Hepatocyte (in vitro differentiated cells): ENCODE results near the gene GALR2. TPM values are rescaled to one million over a fixed set of nuclear protein-coding genes. Genes with fewer than 3 reads are reported as not detected.

Experiments used
- DNase-seq: peaks from one replicate; pipeline ENCODE4 v3.0.0-alpha.2; 2016; ENCODE audit warnings: low spot score
- H2AFZ ChIP-seq: fragments of 200-600 bp; sonication (generic); 2 replicates; pipeline ENCODE4 v1.6.0; 2016; ENCODE audit warnings: antibody characterized with exemption, mild to moderate bottlenecking
- H3K27ac ChIP-seq: fragments of 200-600 bp; sonication (generic); 2 replicates; pipeline ENCODE4 v1.5.1; 2016; ENCODE audit warnings: mild to moderate bottlenecking
- H3K27me3 ChIP-seq: fragments of 200-600 bp; sonication (generic); 2 replicates; pipeline ENCODE4 v1.6.1; 2016
- H3K36me3 ChIP-seq: fragments of 200-600 bp; sonication (generic); replicated peaks from 2 replicates; pipeline ENCODE4 v1.5.1; 2016; ENCODE audit warnings: low read depth; ENCODE audit not compliant: insufficient read depth
- H3K4me1 ChIP-seq: fragments of 200-600 bp; sonication (generic); 2 replicates; pipeline ENCODE4 v1.5.1; 2016; ENCODE audit warnings: mild to moderate bottlenecking, moderate library complexity; ENCODE audit not compliant: insufficient read depth
- H3K4me2 ChIP-seq: fragments of 200-600 bp; sonication (generic); 2 replicates; pipeline ENCODE4 v1.6.0; 2016
- H3K4me3 ChIP-seq: fragments of 200-600 bp; sonication (generic); 2 replicates; pipeline ENCODE4 v1.5.1; 2016; ENCODE audit warnings: mild to moderate bottlenecking
- H3K79me2 ChIP-seq: fragments of 200-600 bp; sonication (generic); 2 replicates; pipeline ENCODE4 v1.6.0; 2017; ENCODE audit warnings: mild to moderate bottlenecking
- H3K9me2 ChIP-seq: fragments of 200-600 bp; sonication (generic); replicated peaks from 2 replicates; pipeline ENCODE4 v1.6.0; 2017; ENCODE audit warnings: mild to moderate bottlenecking; ENCODE audit not compliant: insufficient read depth
- H3K9me3 ChIP-seq: fragments of 200-600 bp; sonication (generic); 2 replicates; pipeline ENCODE4 v1.5.1; 2016; ENCODE audit warnings: low read depth, mild to moderate bottlenecking
- H4K20me1 ChIP-seq: fragments of 200-600 bp; sonication (generic); 2 replicates; pipeline ENCODE4 v1.6.0; 2016; ENCODE audit warnings: mild to moderate bottlenecking; ENCODE audit not compliant: insufficient read depth, poor library complexity, severe bottlenecking
- EZH2 ChIP-seq: fragments of 200-600 bp; sonication (generic); IDR thresholded peaks from 2 replicates; pipeline ENCODE4 v1.6.1; 2016; ENCODE audit warnings: antibody characterized with exemption, mild to moderate bottlenecking, borderline replicate concordance
- EZH2phosphoT487 ChIP-seq: fragments of 200-600 bp; sonication (generic); IDR thresholded peaks from one replicate; pipeline ENCODE4 v1.6.1; 2018; ENCODE audit warnings: antibody characterized with exemption, mild to moderate bottlenecking, low read depth, moderate library complexity; ENCODE audit not compliant: unreplicated experiment, severe bottlenecking
- WGBS: methylation state at CpG from one replicate; pipeline ENCODE4 v1.1.6; 2016; ENCODE audit warnings: low lambda C conversion rate; ENCODE audit errors: missing lambda C conversion rate; 5-methylcytosine and 5-hydroxymethylcytosine counted together
- polyA plus RNA-seq: library from polyadenylated mRNA; unstranded; fragments of >200 nt; fragmentation: Nextera tagmentation; extraction: Ambion mirVana; gene quantifications from 2 replicates; pipeline ENCODE4 v1.2.1, GENCODE V29; 2016
- total RNA-seq: library from RNA; depleted of rRNA; stranded (reverse); fragments of >200 nt; gene quantifications from 2 replicates; pipeline ENCODE4 v1.2.3, GENCODE V29; 2014
- TF ChIP-seq, protein P1 (sequence below): fragments of 200-600 bp; sonication (generic); IDR thresholded peaks from 2 replicates; pipeline ENCODE4 v1.5.1; 2016; ENCODE audit warnings: antibody characterized with exemption, mild to moderate bottlenecking; ENCODE audit not compliant: poor library complexity

The GALR2 gene
- total and polyA plus RNA-seq, 2 experiments from 2014 or later, result 0.24 TPM; not detected in 1

DNA sequence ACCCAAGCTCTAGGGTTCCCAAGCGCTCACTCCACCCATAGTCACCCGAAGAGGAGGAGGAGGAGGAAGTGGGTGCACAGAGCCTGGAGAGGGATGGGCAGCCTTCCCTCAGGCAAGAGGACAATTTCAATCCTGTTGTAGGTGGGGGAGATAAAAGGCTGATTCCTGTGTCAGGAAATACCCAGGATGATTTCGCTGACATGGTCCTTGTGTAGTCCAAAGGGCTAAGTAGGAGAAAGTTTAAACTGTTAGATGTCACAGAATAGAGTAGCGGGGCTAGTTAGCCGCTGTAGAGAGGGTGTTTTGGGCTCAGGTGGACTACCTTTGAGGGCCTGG lies 30.3 kb downstream of the GALR2 start:
- no peaks in the 10 kb centered on the region for H3K9me2 ChIP-seq
- no peak overlapping the region for H3K4me3 ChIP-seq
- TF ChIP-seq, protein P1, sequence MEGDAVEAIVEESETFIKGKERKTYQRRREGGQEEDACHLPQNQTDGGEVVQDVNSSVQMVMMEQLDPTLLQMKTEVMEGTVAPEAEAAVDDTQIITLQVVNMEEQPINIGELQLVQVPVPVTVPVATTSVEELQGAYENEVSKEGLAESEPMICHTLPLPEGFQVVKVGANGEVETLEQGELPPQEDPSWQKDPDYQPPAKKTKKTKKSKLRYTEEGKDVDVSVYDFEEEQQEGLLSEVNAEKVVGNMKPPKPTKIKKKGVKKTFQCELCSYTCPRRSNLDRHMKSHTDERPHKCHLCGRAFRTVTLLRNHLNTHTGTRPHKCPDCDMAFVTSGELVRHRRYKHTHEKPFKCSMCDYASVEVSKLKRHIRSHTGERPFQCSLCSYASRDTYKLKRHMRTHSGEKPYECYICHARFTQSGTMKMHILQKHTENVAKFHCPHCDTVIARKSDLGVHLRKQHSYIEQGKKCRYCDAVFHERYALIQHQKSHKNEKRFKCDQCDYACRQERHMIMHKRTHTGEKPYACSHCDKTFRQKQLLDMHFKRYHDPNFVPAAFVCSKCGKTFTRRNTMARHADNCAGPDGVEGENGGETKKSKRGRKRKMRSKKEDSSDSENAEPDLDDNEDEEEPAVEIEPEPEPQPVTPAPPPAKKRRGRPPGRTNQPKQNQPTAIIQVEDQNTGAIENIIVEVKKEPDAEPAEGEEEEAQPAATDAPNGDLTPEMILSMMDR, result no peak
- TF ChIP-seq EZH2phosphoT487, result no peak
- TF ChIP-seq EZH2, result no peak
- no peak overlapping the region for H2AFZ ChIP-seq
- H3K79me2 ChIP-seq, result peaks cover 18% of the 10 kb centered on the region
- H3K27me3 ChIP-seq, result no peaks in the 10 kb centered on the region
- no peak overlapping the region for H3K27ac ChIP-seq
- peaks cover 26% of the 10 kb centered on the region for H3K4me1 ChIP-seq
- H3K9me3 ChIP-seq, result no peaks in the 10 kb centered on the region
- DNase-seq, result no peak
- WGBS, result 76% methylated on average over 5 of the region's 5 CpGs
- H4K20me1 ChIP-seq, result no peaks in the 10 kb centered on the region
- H3K36me3 ChIP-seq, result no peaks in the 10 kb centered on the region
- H3K4me2 ChIP-seq, result no peak overlapping the region

DNA sequence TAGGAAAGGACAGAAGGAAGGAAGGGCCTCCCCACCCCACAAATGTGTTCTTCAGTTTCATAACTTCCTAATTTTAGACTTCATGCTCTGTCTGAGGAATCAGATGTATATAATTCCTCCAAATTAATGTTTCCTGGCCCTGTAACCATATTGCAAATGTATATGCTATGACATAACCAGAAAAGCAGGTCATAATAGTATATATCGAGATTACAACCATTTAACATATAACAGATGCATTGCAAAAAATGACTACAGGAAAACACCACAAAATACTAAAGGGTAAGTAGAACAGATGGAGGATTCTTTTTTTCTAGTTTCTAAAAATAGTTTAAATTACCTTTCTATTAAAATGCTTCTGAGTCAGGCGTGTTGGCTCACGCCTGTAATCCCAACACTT lies 32.1 kb downstream of the GALR2 start:
- Histone ChIP-seq H2AFZ (no peak overlapping the region), H3K9me3 (no peaks in the 10 kb centered on the region), H3K4me3 (no peak overlapping the region), H3K4me1 (peaks cover 26% of the 10 kb centered on the region), H3K27me3 (no peaks in the 10 kb centered on the region), H3K4me2 (no peak overlapping the region), H3K27ac (peak overlapping the region; percentile 12), H3K36me3 (no peaks in the 10 kb centered on the region), H3K9me2 (no peaks in the 10 kb centered on the region), H4K20me1 (no peaks in the 10 kb centered on the region), H3K79me2 (peaks cover 14% of the 10 kb centered on the region)
- DNase-seq, result no peak
- WGBS, result 68% methylated on average over 3 of the region's 3 CpGs
- TF ChIP-seq EZH2phosphoT487 (no peak), EZH2 (no peak)
- TF ChIP-seq, protein P1, result no peak

DNA sequence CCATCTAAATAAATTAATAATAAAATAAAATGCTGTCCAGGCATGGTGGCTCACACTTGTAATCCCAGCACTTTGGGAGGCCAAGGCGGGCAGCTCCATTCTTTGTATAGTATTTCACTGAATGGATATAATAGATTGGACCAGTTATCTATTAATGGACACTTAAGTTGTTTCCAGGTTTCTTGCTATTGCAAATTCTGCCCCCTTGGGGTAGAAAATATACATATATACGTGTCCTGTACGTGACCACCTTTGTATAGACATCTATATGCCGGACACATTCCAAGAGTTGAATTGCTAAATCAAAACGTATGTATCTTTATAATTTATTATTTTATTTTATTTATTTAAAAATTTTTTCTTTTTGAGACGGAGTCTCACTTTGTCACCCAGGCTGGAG lies 32.9 kb downstream of the GALR2 start:
- WGBS, result 81% methylated on average over 6 of the region's 6 CpGs

More for the DNA sequence above, 32.9 kb downstream of the GALR2 start:
- Histone ChIP-seq H2AFZ (no peak overlapping the region), H3K9me2 (no peaks in the 10 kb centered on the region), H3K79me2 (peaks cover 6% of the 10 kb centered on the region), H3K4me1 (peaks cover 20% of the 10 kb centered on the region), H3K27me3 (no peaks in the 10 kb centered on the region), H3K27ac (no peak overlapping the region), H3K36me3 (no peaks in the 10 kb centered on the region), H3K4me3 (no peak overlapping the region), H3K9me3 (no peaks in the 10 kb centered on the region), H3K4me2 (no peak overlapping the region), H4K20me1 (no peaks in the 10 kb centered on the region)
- DNase-seq, result no peak
- TF ChIP-seq EZH2 (no peak), EZH2phosphoT487 (no peak)
- TF ChIP-seq, protein P1, result peak; percentile 20
